ENCODE data around the gene GPR162.

The GPR162 gene

DNA sequence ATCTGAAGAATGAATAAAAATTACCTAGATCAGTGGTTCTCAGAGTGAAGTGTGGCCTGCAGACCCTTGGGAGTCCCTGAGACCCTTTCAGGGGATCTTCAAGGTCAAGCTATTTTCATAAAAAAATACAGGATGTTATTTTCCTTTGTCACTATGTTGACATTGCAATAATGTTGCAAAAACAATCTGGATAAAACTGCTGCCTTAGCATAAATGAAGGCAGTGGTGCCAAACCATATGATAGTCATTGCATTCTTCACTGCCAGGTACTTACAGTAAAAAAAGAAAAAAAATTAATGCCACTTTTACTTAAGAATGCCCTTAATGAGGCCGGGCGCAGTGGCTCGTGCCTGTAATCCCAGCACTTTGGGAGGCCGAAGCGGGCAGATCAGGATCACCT is 34.3 kb upstream of the GPR162 start:
- no peak for DNase-seq (ENCODE audit: low read depth, low spot score)

DNA sequence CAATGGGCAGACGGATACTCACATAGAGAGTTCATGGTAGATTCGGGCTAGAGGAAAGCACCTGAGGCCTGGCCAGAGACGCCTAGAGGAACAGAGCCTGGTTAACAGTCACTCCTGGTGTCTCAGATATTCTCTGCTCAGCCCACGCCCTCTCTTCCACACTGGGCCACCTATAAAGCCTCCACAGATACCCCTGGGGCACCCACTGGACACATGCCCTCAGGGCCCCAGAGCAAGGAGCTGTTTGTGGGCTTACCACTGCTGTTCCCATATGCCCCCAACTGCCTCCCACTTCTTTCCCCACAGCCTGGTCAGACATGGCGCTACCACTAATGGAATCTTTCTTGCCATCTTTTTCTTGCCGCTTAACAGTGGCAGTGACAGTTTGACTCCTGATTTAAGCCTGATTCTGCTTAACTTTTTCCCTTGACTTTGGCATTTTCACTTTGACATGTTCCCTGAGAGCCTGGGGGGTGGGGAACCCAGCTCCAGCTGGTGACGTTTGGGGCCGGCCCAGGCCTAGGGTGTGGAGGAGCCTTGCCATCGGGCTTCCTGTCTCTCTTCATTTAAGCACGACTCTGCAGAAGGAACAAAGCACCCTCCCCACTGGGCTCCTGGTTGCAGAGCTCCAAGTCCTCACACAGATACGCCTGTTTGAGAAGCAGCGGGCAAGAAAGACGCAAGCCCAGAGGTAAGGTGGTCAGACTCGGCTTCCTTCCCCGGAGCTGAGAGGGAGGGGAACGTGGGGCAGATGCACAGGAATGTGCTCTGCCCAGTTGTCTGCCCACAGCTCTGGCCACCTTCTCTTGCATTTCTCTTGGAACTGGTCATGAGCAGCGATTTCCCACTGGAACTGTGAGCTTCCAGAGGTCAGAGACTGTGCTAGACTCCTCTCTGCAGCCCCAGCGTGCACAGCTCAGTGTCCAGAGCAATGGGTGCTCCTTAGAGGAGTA is 32.4 kb upstream of the GPR162 start, which contains the start of gene CD4:
CD4 (plus strand) TSS at position 557 of the 953 bp plus-strand sequence. CDS start 10,611 bp downstream, outside the sequence.
- DNase-seq (ENCODE audit: low read depth, low spot score), result no peak

DNA sequence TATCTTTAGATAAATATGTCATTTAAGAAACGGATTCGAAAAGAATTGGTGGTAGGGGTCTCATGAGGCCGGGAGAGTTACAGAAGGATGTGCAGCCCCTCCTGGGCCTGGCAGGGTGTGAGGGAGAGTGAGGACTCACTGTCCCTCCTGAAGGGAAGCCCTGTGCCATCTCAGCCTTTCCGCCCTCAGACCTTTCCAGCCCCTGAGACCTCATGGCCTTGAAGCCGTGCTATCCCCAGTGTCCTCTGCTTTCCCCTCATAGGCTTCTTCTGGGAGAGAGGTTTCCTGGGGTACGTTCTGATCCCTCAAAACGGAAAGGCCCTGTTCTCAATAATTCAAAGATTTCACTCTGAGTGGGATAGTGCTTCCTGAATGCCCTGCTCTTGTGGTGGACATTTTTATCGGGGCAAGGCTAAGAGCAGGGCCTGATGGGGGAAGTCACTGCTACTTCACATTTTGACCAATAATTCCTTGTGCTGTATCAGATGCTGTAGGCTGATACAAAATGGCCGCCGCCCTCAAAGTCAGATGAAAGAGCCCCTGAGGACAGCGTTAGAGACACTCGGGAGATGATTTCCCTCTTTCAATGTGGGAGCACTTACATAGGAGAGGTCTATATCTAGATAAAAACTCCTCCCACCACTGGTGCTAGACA is 31.0 kb upstream of the GPR162 start:
- no peak for DNase-seq (ENCODE audit: low read depth, low spot score)

- DNase-seq (ENCODE audit: low read depth, low spot score), result no peak
Measured at GRCh38 chr12:6791931-6792520, 29.6 kb upstream of the GPR162 start.

DNA sequence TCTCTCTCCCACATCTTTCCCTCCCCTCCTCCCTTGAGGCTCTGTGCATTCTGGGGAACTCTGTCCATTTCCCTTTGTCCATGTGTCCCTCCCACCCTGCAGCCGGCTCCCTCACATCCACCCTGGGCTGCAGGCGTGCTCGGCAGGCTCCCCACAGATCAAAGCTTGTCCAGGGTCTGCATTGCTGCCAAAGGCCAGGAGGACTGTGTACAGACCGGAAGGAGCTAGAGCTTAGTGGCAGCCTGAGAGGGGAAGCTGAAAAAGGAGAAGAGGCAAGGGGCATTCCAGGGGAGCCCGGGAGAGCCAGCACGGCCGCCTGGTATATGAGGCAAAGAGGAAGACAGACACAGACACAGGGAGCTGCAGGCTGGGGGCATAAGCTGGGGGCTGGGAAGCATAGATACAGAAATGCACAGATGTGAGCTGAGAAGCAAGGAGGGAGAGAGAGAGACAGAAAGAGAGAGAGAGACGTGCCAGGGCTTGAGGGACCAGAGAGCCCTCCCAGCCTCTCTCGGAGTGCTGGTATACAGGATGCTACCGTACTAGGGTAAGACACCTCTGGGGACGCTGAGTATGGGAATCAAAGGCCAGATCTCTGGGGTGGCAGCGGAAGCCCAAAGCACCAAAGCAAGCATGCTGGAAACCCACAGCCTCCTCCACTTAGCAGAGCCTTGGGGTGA is 29.0 kb upstream of the GPR162 start:
- DNase-seq (ENCODE audit: low read depth, low spot score), result no peak

DNA sequence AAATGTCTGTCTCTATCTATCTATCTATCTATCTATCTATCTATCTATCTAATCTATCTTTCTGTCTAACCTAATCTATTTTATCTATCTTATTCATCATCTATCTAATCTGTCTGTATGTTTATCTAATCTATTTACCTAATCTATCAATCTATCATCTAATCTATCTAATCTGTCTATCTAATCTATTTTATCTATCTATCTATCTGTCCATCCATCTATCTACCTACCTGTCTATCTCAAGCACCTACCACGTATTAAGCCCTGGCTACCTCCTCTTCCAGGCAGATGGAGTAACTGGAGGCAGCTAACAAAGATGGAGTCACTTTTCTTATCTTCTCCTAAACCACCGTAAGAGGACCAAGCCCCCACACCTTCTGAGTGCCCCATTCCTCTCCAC is 26.5 kb upstream of the GPR162 start:
- DNase-seq (ENCODE audit: low read depth, low spot score), result no peak

- no peak for DNase-seq (ENCODE audit: low read depth, low spot score)
Measured at GRCh38 chr12:6796576-6796975, 25.0 kb upstream of the GPR162 start.

DNA sequence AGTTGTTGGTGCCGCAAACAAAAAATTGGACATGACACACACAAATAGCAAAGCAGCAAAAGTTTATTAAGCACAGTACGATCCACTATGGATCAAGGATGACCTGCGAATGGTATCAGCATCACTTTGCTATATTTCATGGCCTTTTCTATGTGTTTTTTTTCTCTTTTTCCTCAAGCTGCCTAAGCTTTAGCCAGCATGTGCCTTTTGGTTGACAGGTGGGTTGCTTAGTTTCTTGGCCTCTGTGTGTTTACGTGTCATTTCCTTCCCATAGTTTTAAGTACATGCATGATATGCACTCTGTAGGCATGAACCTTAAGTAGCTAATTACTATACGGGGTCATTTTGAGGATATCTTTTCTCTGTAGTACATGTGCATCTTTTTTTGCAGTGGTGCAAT is 22.5 kb upstream of the GPR162 start:
- no peak for DNase-seq (ENCODE audit: low read depth, low spot score)

- DNase-seq (ENCODE audit: low read depth, low spot score), result no peak
Measured at GRCh38 chr12:6807170-6807569, 14.5 kb upstream of the GPR162 start.

GRCh38 chr12:6809056-6809455 is 12.6 kb upstream of the GPR162 start:
- DNase-seq (ENCODE audit: low read depth, low spot score), result no peak

DNA sequence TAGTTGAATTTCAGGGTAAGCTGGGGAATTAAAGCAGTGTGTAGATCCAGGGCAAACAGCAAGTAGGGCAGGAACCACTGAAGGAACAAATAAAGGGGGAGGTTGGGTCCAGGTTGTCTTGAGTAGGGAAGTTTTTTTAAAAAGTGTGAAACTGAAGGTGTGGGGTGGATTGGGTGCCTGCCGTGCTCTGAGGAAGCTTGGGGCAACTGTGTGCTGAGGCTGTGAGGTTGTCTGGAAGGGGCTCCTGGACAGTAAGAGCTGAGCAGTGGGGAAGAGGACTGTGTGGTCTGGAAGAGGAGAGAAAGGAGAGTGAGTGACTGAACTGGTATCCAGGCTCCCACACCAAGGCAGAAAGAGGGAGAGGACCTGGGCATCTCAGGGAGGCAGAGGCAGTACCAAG is 10.9 kb upstream of the GPR162 start:
- DNase-seq (ENCODE audit: low read depth, low spot score), result no peak

DNA sequence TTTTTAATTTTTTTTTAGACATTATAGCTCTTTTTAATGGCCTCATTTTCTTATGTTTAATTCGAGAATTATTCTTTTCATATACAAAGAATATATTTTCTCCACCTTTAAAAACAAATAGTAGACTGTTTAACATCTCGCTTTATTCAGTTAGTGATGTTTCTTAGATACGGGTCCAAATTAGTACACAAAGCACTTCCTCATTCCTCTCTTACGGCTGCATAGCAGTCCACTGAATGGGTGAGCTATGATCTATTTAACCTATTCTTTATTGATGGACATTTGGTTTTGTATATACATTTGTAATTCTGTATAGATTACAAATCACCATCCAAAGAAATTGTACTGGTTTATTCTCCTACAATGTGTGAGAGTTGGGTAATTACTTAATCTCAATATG is 8.3 kb upstream of the GPR162 start:
- DNase-seq (ENCODE audit: low read depth, low spot score), result no peak

GRCh38 chr12:6816598-6816997 is 5.0 kb upstream of the GPR162 start:
- DNase-seq (ENCODE audit: low read depth, low spot score), result no peak

GRCh38 chr12:6817098-6817497 is 4.5 kb upstream of the GPR162 start:
- no peak for DNase-seq (ENCODE audit: low read depth, low spot score)

DNA sequence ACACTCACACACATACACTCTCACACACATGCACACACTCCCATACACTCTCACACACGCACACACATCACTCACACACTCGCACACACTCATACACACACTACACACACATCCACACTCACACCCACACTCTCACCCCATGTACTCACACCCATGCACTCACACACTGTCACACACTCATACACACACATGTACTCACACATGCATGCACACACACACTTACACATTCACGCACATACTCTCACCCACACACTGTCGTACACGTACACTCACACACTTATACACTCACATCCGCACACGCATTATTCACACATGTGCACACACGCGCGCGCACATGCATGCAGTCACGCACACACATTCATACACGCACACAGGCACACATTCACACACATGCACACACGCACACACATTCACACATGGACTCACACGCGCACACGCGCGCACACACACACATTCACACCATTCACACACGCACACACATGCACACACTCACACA is 3.9 kb upstream of the GPR162 start:
- no peak for DNase-seq (ENCODE audit: low read depth, low spot score)

- no peak for DNase-seq (ENCODE audit: low read depth, low spot score)
Measured at GRCh38 chr12:6818222-6818621, 3.4 kb upstream of the GPR162 start.

GRCh38 chr12:6818645-6819044 is 3.0 kb upstream of the GPR162 start:
- DNase-seq (ENCODE audit: low read depth, low spot score), result no peak

DNA sequence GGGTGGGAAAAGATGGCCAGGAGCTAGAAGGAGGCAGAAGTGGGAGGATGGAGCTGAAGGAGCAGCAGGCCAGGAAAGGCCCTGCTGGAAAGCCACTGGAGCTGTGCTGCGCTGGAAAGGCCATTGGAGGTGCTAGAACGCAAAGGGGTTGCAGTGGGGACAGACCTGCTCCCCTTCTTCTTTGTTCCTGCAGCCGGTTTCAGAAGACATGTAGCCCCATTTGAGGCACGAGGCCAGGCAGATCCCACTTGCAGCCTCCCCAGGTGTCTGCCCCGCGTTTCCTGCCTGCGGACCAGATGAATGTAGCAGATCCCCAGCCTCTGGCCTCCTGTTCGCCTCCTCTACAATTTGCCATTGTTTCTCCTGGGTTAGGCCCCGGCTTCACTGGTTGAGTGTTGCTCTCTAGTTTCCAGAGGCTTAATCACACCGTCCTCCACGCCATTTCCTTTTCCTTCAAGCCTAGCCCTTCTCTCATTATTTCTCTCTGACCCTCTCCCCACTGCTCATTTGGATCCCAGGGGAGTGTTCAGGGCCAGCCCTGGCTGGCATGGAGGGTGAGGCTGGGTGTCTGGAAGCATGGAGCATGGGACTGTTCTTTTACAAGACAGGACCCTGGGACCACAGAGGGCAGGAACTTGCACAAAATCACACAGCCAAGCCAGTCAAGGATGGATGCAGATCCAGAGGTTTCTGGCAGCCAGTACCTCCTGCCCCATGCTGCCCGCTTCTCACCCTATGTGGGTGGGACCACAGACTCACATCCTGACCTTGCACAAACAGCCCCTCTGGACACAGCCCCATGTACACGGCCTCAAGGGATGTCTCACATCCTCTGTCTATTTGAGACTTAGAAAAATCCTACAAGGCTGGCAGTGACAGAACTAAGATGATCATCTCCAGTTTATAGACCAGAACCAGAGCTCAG is 2.3 kb upstream of the GPR162 start:
- no peak for DNase-seq (ENCODE audit: low read depth, low spot score)

DNA sequence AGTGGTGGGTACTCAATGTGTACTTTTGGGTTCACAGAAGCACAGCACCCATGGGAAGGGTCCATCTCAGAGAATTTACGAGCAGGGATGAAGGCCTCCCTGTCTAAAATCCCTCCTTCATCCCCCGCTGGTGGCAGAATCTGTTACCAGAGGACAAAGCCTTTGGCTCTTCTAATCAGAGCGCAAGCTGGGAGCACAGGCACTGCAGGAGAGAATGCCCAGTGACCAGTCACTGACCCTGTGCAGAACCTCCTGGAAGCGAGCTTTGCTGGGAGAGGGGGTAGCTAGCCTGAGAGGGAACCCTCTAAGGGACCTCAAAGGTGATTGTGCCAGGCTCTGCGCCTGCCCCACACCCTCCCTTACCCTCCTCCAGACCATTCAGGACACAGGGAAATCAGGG is 1.5 kb upstream of the GPR162 start:
- DNase-seq (ENCODE audit: low read depth, low spot score), result no peak

GRCh38 chr12:6822426-6823135 is 960 bp downstream of the GPR162 start:
- DNase-seq (ENCODE audit: low read depth, low spot score), result no peak
